Dendritic cell treated with granulocyte-macrophage colony-stimulating factor and Interleukin-4, amounts not matched to agents 40 ng/mL and 50 ng/mL, for 4 days (primary cell): ENCODE results near the gene FCRLA.
"Not testable (repeated sequence)": the region's sequence is repeated elsewhere in the genome, so short reads cannot be mapped to it uniquely, and the experiment has no call there.

Experiments
- H3K27ac Mint-ChIP-seq: one replicate; pipeline ENCODE4 v1.8.0; 2022; ENCODE audit warnings: mild to moderate bottlenecking, mixed read lengths
- H3K27me3 Mint-ChIP-seq: one replicate; pipeline ENCODE4 v1.8.0; 2022; ENCODE audit warnings: mild to moderate bottlenecking, mixed read lengths
- H3K36me3 Mint-ChIP-seq: one replicate; pipeline ENCODE4 v1.8.0; 2022; ENCODE audit warnings: low read depth, mixed read lengths
- H3K4me1 Mint-ChIP-seq: one replicate; pipeline ENCODE4 v1.8.0; 2022; ENCODE audit warnings: low read depth, mixed read lengths
- H3K4me3 Mint-ChIP-seq: one replicate; pipeline ENCODE4 v1.8.0; 2022; ENCODE audit warnings: mild to moderate bottlenecking, moderate library complexity, mixed read lengths
- H3K9me3 Mint-ChIP-seq: one replicate; pipeline ENCODE4 v1.8.0; 2022; ENCODE audit warnings: mixed read lengths
- intact Hi-C: fragments of 100-400 bp; cut with micrococcal nuclease; formaldehyde crosslinking; loops from one replicate; pipeline ENCODE4 v1.15.0; 2022

Gene FCRLA

DNA sequence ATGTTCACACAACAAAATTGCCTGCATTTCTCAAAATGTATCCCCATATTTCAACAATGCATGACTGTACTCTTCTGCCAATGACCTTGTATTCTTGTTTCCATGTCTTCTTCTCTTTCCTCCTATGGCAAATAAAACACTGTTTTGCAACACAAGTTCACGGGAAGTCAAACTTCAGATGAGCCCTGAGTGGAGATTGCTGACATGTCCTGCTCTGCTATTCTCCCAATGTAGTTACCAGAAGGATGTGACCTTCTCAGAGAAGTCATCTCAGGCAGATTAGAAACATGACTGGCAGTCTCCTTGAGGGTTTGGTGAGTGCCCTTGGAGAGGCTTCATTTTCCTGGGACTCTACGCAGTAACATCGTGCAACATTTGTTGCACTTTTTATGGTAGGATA, 28.5 kb upstream of the FCRLA start:
- peaks cover 48% of the 10 kb centered on the region for H3K4me1 Mint-ChIP-seq
- intact Hi-C loops: no loop called here
- H3K27ac Mint-ChIP-seq: no peak overlapping the region
- H3K9me3 Mint-ChIP-seq: no peaks in the 10 kb centered on the region
- H3K27me3 Mint-ChIP-seq: peaks cover 38% of the 10 kb centered on the region
- H3K36me3 Mint-ChIP-seq: peaks cover 62% of the 10 kb centered on the region
- no peak overlapping the region for H3K4me3 Mint-ChIP-seq

DNA sequence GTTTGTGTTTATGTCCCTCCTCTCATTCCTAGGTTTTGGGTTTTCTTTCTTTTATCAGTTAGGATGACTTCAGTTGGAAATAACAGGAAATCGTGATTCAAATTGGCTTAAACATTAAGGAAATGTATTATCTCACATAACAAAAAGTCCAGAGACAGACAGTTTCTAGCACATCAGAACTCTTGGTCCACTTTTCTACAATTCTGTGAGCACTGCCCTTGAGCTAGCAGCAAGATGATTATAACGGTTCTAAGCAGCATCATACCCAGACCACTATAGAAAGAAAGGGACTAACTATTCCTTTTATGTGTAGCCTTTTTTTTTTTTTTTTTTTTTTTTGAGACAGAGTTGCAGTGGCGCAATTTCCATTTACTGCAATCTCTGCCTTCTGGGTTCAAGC, 25.1 kb upstream of the FCRLA start:
- no peak overlapping the region for H3K4me3 Mint-ChIP-seq
- peaks cover 28% of the 10 kb centered on the region for H3K4me1 Mint-ChIP-seq
- H3K27ac Mint-ChIP-seq: no peak overlapping the region
- H3K36me3 Mint-ChIP-seq: peaks cover 36% of the 10 kb centered on the region
- intact Hi-C loops: loop anchor here (10.0 kb wide), 1 partner anchor 53 kb away; no protein-coding TSS in a partner anchor
- H3K9me3 Mint-ChIP-seq: no peaks in the 10 kb centered on the region
- peaks cover 41% of the 10 kb centered on the region for H3K27me3 Mint-ChIP-seq

- Mint-ChIP-seq H3K27me3 (peaks cover 63% of the 10 kb centered on the region), H3K4me1 (peaks cover 18% of the 10 kb centered on the region), H3K36me3 (peaks cover 14% of the 10 kb centered on the region), H3K9me3 (no peaks in the 10 kb centered on the region), H3K4me3 (no peak overlapping the region), H3K27ac (no peak overlapping the region)
- intact Hi-C loops: loop anchor here (10.0 kb wide), 1 partner anchor 46 kb away; no protein-coding TSS in a partner anchor
Measured at GRCh38 chr1:161688946-161689345, 18.1 kb upstream of the FCRLA start.

DNA sequence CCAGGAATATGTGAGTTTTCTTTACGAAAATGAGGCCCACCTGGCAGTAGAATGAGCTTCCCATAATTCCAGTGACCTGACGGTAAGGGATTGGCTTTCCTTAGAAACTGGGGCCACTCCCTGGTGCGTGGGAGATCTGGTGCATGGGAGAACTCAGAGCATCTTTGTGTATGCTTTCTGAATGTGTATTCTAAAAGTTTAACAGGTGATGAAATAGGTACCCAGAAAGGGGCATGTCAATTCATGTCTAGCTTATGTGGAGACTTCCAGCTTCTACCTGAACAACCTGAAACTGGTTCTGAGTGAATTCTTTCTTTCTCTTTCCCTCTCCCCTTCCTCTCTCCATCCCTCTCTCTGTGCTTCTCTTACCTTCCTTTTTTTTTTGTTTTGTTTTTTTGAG, 15.2 kb upstream of the FCRLA start:
- Mint-ChIP-seq H3K4me1 (peaks cover 17% of the 10 kb centered on the region), H3K9me3 (peaks cover 16% of the 10 kb centered on the region), H3K27ac (no peak overlapping the region), H3K4me3 (no peak overlapping the region), H3K27me3 (peaks cover 76% of the 10 kb centered on the region), H3K36me3 (peaks cover 6% of the 10 kb centered on the region)
- intact Hi-C loops: no loop called here

DNA sequence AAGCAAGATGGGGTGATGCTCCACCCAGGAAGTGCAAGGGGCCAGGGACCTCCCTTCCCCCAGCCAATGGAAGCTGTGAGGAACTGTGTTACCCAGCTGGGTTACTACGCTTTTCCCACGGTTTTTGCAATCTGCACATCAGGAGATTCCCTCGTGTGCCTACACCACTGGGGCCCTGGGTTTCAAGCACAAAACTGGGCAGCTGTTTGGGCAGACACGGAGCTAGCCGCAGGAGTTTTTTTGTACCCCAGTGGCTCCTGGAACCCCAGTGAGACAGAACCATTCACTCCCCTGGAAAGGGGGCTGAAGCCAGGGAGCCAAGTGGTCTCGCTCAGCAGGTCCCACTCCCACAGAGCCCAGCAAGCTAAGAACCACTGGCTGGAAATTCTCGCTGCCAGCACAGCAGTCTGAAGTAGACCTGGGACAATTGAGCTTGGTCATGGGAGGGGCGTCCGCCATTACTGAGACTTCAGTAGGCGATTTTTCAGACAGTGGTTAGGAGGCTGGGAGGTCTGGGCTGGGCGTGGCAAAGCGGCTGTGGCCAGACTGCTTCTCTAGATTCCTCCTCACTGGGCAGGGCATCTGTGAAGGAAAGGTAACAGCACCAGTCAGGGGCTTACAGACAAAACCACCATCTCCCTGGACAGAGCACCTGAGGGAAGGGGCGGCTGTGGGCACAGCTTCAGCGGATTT, 13.9 kb upstream of the FCRLA start:
- intact Hi-C loops, H3K36me3 Mint-ChIP-seq: not testable (repeated sequence)
- H3K4me1 Mint-ChIP-seq: peaks cover 17% of the 10 kb centered on the region

GRCh38 chr1:161698302-161698701, 8.7 kb upstream of the FCRLA start:
- H3K27me3 Mint-ChIP-seq: peaks cover 82% of the 10 kb centered on the region
- intact Hi-C loops, H3K4me3 Mint-ChIP-seq, H3K27ac Mint-ChIP-seq, H3K4me1 Mint-ChIP-seq, H3K36me3 Mint-ChIP-seq: not testable (repeated sequence)
- H3K9me3 Mint-ChIP-seq: peaks cover 16% of the 10 kb centered on the region

More for the DNA sequence above, 13.9 kb upstream of the FCRLA start:
- Mint-ChIP-seq H3K9me3 (peaks cover 16% of the 10 kb centered on the region), H3K27me3 (peaks cover 86% of the 10 kb centered on the region)
- not testable (repeated sequence) for H3K27ac Mint-ChIP-seq, H3K4me3 Mint-ChIP-seq

- Mint-ChIP-seq H3K4me3 (no peak overlapping the region), H3K27ac (no peak overlapping the region), H3K9me3 (no peaks in the 10 kb centered on the region), H3K4me1 (no peaks in the 10 kb centered on the region), H3K27me3 (peaks cover 49% of the 10 kb centered on the region), H3K36me3 (no peaks in the 10 kb centered on the region)
- intact Hi-C loops: no loop called here
Measured at GRCh38 chr1:161702250-161702649, 4.8 kb upstream of the FCRLA start.

DNA sequence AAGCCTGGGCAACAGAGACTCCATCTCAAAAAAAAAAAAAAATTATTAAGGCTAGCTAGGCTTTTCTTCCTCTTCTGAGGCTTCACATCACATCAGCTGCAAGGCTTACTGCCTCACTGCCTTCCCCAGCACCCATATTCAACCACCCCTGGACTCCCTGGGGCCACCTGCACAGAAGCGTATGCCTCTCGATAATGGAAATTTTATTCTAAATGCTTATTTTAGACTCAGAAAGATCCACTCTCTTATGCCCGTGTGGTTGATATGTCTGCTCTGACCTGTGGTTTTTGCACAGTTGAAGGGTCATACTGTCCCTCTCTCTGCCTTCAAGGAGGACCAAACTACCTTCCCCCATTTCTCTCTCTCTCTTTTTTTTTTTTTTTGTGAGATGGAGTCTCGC, 1.5 kb upstream of the FCRLA start:
- Mint-ChIP-seq H3K36me3 (no peaks in the 10 kb centered on the region), H3K27me3 (peaks cover 40% of the 10 kb centered on the region), H3K9me3 (no peaks in the 10 kb centered on the region), H3K4me3 (no peak overlapping the region), H3K4me1 (peaks cover 11% of the 10 kb centered on the region), H3K27ac (no peak overlapping the region)
- intact Hi-C loops: no loop called here

DNA sequence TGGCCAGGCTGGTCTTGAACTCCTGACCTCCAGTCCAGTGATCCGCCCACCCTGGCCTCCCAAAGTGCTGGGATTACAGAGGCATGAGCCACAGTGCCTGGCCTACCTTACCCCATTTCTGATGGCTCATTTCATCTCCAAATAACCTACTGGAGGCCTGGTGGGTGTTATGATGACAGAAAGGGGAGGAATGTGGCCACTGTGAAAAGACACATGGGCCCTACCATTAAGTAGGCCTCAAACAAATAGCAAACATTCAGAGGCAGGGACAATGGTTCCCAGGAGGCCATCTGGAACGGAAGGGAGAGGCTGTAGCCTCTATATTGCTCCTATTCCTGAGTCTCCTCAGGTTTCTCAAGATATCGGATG, 932 bp upstream of the FCRLA start:
- intact Hi-C loops: no loop called here

DNA sequence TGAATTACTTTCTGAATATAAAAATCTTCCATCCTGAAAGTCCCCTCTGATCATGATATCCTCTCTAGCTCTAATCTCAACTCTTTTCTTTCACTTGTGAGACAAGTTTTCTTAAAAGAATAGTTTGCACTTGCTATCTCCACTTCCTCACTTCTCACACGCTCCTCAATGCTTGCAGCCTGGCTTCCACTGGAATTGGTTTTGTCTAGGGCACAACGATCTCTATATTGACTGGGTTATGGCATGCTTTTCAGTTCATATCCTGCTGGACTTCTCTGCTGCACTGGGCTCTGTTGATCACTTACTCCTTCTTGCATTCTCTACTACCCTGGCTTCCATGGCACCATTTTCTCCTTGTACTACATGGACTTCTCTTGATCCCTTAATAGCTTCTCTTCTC, 474 bp downstream of the FCRLA start:
- H3K27me3 Mint-ChIP-seq: peaks cover 44% of the 10 kb centered on the region
- H3K4me1 Mint-ChIP-seq: peaks cover 22% of the 10 kb centered on the region
- H3K4me3 Mint-ChIP-seq: no peak overlapping the region
- no peaks in the 10 kb centered on the region for H3K9me3 Mint-ChIP-seq
- H3K27ac Mint-ChIP-seq: no peak overlapping the region
- intact Hi-C loops: no loop called here
- no peaks in the 10 kb centered on the region for H3K36me3 Mint-ChIP-seq

More for the DNA sequence above, 932 bp upstream of the FCRLA start:
- no peaks in the 10 kb centered on the region for H3K9me3 Mint-ChIP-seq
- no peaks in the 10 kb centered on the region for H3K36me3 Mint-ChIP-seq
- H3K27ac Mint-ChIP-seq: no peak overlapping the region
- H3K27me3 Mint-ChIP-seq: peaks cover 42% of the 10 kb centered on the region
- H3K4me3 Mint-ChIP-seq: no peak overlapping the region
- peaks cover 15% of the 10 kb centered on the region for H3K4me1 Mint-ChIP-seq

DNA sequence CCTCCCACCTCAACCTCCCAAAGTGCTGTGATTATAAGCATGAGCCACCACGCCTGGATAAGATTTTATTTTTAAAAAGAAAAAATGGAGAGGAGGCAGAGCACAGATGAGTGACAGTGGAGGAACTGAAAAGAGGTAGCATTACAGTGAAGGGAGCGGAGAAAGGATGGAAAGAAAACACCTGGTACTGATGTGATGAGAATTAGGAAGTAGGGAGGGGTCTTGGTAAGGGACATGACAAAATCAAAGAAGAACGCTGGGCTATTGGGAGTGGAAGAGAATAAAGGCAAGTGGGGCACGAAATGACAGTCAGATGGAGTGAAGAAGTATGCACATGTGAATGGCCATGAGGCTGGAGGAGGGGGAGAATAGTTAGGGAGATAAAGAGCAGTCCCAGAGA, 2.3 kb downstream of the FCRLA start:
- peaks cover 22% of the 10 kb centered on the region for H3K4me1 Mint-ChIP-seq
- H3K27ac Mint-ChIP-seq: no peak overlapping the region
- intact Hi-C loops: no loop called here
- no peak overlapping the region for H3K4me3 Mint-ChIP-seq
- H3K9me3 Mint-ChIP-seq: no peaks in the 10 kb centered on the region
- peaks cover 43% of the 10 kb centered on the region for H3K27me3 Mint-ChIP-seq
- H3K36me3 Mint-ChIP-seq: no peaks in the 10 kb centered on the region

- no peaks in the 10 kb centered on the region for H3K9me3 Mint-ChIP-seq
- no peaks in the 10 kb centered on the region for H3K36me3 Mint-ChIP-seq
- no peak overlapping the region for H3K27ac Mint-ChIP-seq
- intact Hi-C loops: no loop called here
- H3K4me3 Mint-ChIP-seq: no peak overlapping the region
- H3K27me3 Mint-ChIP-seq: peaks cover 55% of the 10 kb centered on the region
- peaks cover 25% of the 10 kb centered on the region for H3K4me1 Mint-ChIP-seq
Measured at GRCh38 chr1:161710560-161710959, 3.5 kb downstream of the FCRLA start.

- peak overlapping the region; percentile 39 for H3K27ac Mint-ChIP-seq
- intact Hi-C loops: no loop called here
- H3K36me3 Mint-ChIP-seq: no peaks in the 10 kb centered on the region
- no peaks in the 10 kb centered on the region for H3K9me3 Mint-ChIP-seq
- H3K27me3 Mint-ChIP-seq: peaks cover 31% of the 10 kb centered on the region
- H3K4me3 Mint-ChIP-seq: no peak overlapping the region
- peaks cover 73% of the 10 kb centered on the region for H3K4me1 Mint-ChIP-seq
Measured at GRCh38 chr1:161718559-161719324, 11.7 kb downstream of the FCRLA start.

DNA sequence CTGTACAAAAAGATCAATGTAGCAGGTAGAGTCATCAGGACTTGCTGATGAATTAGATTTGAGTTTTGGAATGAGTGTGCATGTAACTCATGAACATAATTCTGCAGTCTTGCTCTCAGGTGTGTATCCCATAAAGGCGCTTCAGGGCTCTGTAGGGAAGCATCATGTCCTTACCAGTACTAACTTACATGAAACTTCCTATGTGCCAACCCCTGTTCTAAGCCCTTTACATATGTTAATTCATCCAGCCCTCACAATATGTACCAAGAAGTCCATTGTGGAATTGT, 12.2 kb downstream of the FCRLA start:
- no peaks in the 10 kb centered on the region for H3K36me3 Mint-ChIP-seq
- no peaks in the 10 kb centered on the region for H3K9me3 Mint-ChIP-seq
- peaks cover 34% of the 10 kb centered on the region for H3K27me3 Mint-ChIP-seq
- peak overlapping the region; percentile 39 for H3K27ac Mint-ChIP-seq
- no peak overlapping the region for H3K4me3 Mint-ChIP-seq
- peaks cover 77% of the 10 kb centered on the region for H3K4me1 Mint-ChIP-seq
- intact Hi-C loops: no loop called here

DNA sequence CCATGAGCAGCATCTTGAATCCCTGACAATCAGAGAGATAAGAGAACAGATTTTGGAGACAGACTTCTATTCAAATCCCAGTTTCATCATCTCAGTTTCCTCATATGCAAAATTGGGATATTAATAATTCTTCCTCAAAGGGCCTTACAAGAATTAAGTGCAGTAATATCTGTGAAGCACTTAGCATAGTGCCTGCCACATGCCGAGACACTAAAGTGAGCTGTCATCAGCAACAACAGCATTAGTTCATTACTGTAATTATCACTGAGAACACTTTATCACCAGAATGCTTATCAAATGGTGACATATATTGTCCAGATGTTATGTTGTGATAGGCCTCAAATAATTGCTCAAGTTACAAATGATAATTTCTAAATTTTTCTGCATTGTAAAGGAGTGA, 13.4 kb downstream of the FCRLA start:
- Mint-ChIP-seq H3K9me3 (no peaks in the 10 kb centered on the region), H3K27me3 (peaks cover 31% of the 10 kb centered on the region), H3K27ac (no peak overlapping the region), H3K4me3 (no peak overlapping the region), H3K4me1 (peaks cover 85% of the 10 kb centered on the region), H3K36me3 (no peaks in the 10 kb centered on the region)
- intact Hi-C loops: no loop called here
